ENCODE data around the gene GRAP2.
A peak's percentile ranks its signal among the peaks of the same experiment; 100 is the strongest.

GRAP2 gene

GRCh38 chr22:39995393-39996252, 94.7 kb downstream of the GRAP2 start:
- DNase-seq, result no peak

GRCh38 chr22:39996732-39997131, 95.8 kb downstream of the GRAP2 start:
- DNase-seq, result no peak

GRCh38 chr22:39997421-39997820, 96.5 kb downstream of the GRAP2 start:
- DNase-seq, result no peak

DNA sequence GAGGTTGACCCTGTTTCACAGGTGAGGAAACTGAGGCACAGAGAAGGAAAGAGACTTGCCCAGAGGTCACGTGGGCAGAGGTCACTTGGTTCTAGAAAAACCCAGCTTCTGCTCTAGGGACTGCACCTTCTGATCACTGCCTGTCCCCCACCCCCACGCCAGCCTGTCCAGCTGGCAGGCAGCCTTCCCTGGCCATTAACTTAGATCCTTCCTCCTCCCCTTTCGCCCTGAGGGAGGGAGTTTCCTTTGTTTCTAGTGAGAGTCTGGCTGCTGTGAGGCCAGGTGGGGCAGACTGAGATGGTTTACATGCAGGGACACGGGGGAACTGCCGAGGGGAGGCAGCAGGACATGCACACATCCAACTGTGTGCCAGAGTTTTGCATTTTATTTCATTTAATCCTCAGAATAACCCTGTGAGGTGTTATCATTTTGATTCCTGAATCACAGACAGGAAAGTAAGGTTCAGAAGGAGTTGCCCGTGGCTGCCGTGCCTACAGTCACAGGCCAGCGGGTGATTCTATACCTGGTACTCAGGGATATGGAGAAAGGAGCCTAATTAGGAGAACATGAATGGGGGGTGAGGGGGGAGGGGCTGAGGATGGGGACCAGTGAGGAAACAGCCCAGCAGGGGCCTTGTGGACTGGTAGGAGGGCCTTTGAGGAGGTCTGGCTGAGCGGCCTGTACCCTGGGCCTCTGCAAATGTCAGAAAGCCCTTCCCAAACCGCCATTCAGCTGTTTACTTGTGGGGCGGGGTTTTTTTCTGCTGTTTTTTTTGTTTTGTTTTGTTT, 97.2 kb downstream of the GRAP2 start:
- peak; percentile 86 for DNase-seq

DNA sequence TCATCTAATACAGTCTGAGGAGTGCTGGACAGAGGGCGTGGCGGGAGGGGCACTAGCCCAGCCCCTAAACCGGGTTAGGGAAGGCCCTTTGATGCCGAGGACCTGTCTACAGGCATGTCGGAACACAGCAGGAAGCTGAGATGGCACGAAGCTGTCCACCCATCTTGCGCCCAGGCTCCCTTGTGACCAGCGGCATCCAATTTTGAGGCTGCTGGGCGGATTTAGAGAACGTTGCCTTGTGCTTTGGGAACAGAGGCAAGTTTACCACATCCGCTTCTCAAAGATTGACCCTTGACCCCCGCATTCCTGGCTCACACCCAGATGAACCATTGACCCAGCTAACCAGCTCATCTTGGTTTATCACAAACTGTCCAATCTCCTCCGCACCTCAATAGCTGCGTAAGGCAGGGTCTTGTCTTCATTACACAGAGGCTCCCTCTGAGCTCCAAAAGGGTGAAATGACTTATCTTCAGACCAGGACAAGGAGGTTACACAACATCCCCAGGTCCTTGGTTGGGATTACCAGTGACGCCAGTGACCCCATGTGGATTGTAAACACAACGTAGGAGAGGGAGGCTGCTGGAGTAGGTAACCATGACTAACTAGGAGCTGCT, 98.4 kb downstream of the GRAP2 start:
- peak; percentile 6 for DNase-seq

DNA sequence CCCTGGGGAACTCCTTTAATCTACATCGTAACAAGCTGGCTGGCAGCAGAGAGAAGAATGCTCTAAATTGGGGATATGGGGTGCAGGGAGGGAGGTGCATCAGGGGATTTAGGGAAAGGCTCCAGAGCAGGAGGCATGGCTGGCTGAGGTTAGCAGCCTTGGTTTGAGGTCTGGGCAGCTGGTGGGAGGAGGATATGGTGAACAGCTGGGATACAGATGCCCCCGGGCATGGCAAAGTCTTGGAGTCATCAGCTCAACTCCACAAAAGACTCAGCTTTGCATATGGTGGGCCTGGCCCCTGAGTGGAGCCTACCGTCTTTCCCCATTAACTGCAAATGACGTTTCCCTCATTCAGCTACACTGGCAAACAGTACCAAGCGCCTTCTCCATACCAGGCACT, 99.3 kb downstream of the GRAP2 start:
- DNase-seq, result no peak

- no peak for DNase-seq
Measured at GRCh38 chr22:40001106-40001505, 100.2 kb downstream of the GRAP2 start.

- no peak for DNase-seq
Measured at GRCh38 chr22:40001800-40002577, 101.1 kb downstream of the GRAP2 start.

GRCh38 chr22:40002935-40003715, 102.2 kb downstream of the GRAP2 start:
- peak; percentile 18 for DNase-seq

DNA sequence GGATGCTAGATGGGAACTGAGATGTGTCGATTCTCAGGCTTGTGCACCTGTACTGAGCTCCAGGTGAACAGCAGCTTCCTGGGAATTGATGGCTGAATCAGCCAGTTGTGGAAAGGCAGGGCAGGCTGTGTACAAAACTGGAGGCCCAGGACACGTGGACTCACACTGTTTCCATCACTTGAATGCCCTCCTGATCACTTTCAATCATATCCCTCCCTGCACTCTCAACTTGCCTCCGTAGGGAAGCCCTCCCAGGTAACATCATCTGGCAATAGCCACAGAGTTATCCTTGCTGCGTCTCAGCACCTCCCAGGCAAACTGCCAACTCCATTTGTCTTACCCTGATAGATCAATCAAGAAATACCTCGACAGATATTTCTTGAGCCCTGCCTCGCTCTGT, 104.0 kb downstream of the GRAP2 start:
- DNase-seq, result peak; percentile 53

DNA sequence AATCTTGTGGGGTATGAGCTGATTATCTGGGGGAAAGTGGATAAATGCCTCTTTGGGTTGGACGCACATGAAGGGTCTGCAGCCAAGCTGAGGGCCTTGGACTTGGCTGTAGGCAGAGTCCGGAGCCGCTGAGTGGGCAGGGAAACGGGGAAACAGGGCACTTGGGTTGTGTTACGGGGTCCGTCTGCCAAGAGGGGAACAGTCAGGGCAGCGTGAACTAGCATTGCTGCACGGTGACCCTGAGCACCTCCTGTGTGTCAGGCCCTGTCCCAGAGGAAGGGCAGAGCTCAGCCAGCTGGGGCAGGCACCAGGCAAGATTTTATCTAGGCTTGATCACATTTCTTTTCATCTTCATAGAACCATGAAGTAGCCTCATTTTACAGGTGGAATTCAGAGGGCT, 105.8 kb downstream of the GRAP2 start:
- DNase-seq, result peak; percentile 24

- DNase-seq, result no peak
Measured at GRCh38 chr22:40007853-40008710, 107.2 kb downstream of the GRAP2 start.

- no peak for DNase-seq
Measured at GRCh38 chr22:40008726-40009291, 107.9 kb downstream of the GRAP2 start.

- DNase-seq, result peak; percentile 87
Measured at GRCh38 chr22:40009292-40009774, 108.4 kb downstream of the GRAP2 start.

DNA sequence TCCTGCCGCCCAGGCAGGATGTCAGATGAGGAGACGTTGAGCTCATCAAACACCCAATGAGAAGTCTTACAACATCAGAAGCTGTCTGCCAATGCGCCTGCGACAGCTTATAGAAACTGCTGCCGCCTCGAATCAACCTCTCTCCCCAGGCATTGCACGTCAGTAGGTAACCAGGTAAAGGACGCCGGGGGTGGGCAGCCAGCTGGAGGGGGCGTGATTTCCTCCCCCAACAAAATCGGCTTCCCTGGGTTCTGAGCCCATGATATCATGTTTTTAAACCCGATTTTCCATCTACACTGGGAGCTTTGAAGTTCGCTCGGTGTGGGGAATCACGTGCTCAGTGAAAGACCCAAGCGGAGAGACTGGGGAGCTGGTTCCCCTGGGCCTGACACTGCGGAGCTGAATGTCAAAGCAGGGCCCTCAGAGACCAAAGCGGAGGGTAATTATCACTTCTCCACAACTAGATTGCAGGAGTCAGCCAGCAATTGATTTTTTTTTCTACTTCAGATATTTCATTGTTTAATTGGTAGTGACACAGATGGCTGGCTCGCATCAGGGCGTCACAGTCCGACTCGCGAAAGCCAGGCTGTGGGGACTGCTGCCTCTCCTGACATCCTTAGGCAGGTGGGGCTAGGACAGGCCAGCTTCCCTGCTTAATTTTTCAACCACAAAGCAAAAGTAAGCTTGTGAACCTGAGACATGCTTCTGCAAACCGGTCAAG, 109.2 kb downstream of the GRAP2 start:
- peak; percentile 61 for DNase-seq

GRCh38 chr22:40010746-40011145, 109.9 kb downstream of the GRAP2 start:
- DNase-seq, result no peak

- DNase-seq, result no peak
Measured at GRCh38 chr22:40014667-40015248, 113.9 kb downstream of the GRAP2 start.

DNA sequence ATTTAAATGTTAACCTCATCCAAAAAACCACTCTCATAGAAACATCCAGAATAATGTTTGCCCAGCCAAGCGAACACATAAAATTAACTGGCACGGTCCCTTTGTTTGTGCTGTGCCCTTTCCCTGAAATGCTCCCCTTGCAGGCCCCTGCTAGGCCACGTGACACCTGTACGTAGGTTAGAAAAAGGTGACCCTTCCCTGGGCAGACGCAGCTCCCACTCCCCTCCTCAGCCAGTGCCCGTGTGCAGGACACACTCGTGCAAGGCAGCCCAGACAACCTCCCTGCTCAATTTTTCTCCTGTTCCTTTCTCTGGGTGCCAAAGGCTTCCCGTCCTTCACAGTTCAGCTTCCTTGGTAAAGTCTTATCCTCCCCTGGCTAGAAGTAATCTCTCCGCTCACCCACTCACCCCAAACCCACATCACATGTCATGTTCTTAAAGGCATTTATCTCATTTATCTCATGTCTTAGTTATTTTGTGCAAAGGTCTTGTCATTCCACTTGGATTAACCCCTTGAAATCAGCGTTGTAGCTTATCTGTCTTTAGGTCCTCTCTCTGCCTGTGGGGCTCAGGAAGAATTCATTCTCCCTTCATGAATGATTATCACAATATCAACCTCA, 114.6 kb downstream of the GRAP2 start:
- DNase-seq, result no peak

DNA sequence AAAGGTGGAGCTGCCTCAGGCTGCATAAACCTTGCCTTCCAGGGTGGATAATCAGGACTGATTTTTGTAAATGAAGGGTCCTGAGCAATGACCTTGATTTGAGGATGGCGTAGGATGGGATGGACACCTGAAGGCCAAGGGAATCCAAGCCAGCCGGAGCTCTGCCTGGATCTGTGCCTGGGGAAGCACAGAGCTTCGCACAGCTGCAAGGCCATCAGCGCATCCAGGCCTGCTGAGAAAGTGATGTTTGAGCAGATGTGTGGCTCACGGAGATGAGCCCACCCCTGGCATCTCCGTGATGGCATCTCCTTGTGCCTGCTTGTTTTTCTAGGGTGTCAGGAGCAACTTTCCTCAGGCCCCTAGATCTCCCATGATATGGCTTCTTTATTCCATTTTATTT, 117.2 kb downstream of the GRAP2 start:
- no peak for DNase-seq

Measured in NCI-H82 (cell line).